K562 (cell line): ENCODE results near the gene TXN2. TPM values are rescaled to one million over a fixed set of nuclear protein-coding genes. Genes with fewer than 3 reads are reported as not detected.

Source experiments
- ATF4 ChIP-seq: fragments of 450-650 bp; formaldehyde crosslinking; IDR thresholded peaks from 2 replicates; pipeline ENCODE4 v1.4.0; 2022; ENCODE audit warnings: mild to moderate bottlenecking, moderate library complexity
- C11orf30 ChIP-seq: fragments of 450-650 bp; IDR thresholded peaks from 2 replicates; pipeline ENCODE4 v1.6.1; 2016; ENCODE audit warnings: low read depth, mild to moderate bottlenecking
- CXXC5 ChIP-seq: fragments of 250-450 bp; sonication (Bioruptor Pico); IDR thresholded peaks from 2 replicates; pipeline ENCODE4 v1.8.0; 2022; ENCODE audit warnings: inconsistent platforms, mild to moderate bottlenecking, moderate library complexity
- FOS ChIP-seq: IDR thresholded peaks from 3 replicates; pipeline ENCODE4 v1.6.1; 2011; ENCODE audit not compliant: insufficient read length; ENCODE audit errors: extremely low read depth
- FOSL1 ChIP-seq: fragments of 200-800 bp; sonication (Bioruptor generic); conservative IDR thresholded peaks from 2 replicates; pipeline ENCODE4 v1.6.1; 2016; ENCODE audit warnings: missing genetic modification characterization, missing compliant biosample characterization
- FOXP4 ChIP-seq: sonication (generic); formaldehyde crosslinking; IDR thresholded peaks from 2 replicates; pipeline ENCODE4 v1.8.0; 2022; ENCODE audit warnings: mild to moderate bottlenecking, missing genetic modification reagents, borderline replicate concordance
- IRF2 ChIP-seq: sonication (generic); formaldehyde crosslinking; IDR thresholded peaks from 2 replicates; pipeline ENCODE4 v1.8.1; 2022; ENCODE audit warnings: mild to moderate bottlenecking, missing genetic modification reagents
- MTA3 ChIP-seq: fragments of 450-650 bp; formaldehyde crosslinking; IDR thresholded peaks from 2 replicates; pipeline ENCODE4 v1.6.1; 2017; ENCODE audit warnings: mild to moderate bottlenecking, borderline replicate concordance
- POLR2A ChIP-seq: fragments of 450-650 bp; conservative IDR thresholded peaks from 2 replicates; pipeline ENCODE4 v1.6.1; 2016
- POLR2B ChIP-seq: fragments of 450-650 bp; IDR thresholded peaks from 2 replicates; pipeline ENCODE4 v1.6.1; 2018; ENCODE audit warnings: low read depth; ENCODE audit not compliant: partially characterized antibody
- PRPF4 ChIP-seq: fragments of 200-400 bp; formaldehyde crosslinking; IDR thresholded peaks from one replicate; pipeline ENCODE4 v1.6.1; 2017; ENCODE audit warnings: low read length, low read depth, mild to moderate bottlenecking; ENCODE audit not compliant: insufficient read depth, poor library complexity, severe bottlenecking
- SMAD4 ChIP-seq: fragments of 250-450 bp; sonication (Bioruptor Pico); conservative IDR thresholded peaks from 2 replicates; pipeline ENCODE4 v1.8.0; 2021; ENCODE audit warnings: inconsistent platforms, mild to moderate bottlenecking, moderate library complexity
- TAF1 ChIP-seq: IDR thresholded peaks from 2 replicates; pipeline ENCODE4 v1.6.1; 2011; ENCODE audit warnings: mild to moderate bottlenecking, low read length, moderate library complexity; ENCODE audit not compliant: insufficient read depth, control insufficient read depth, severe bottlenecking; ENCODE audit errors: extremely low read depth
- TAF7 ChIP-seq: fragments of 450-650 bp; IDR thresholded peaks from 2 replicates; pipeline ENCODE4 v1.6.1; 2016; ENCODE audit warnings: missing genetic modification characterization, missing compliant biosample characterization
- TRIM24 ChIP-seq, 2 experiments: fragments of 450-650 bp; IDR thresholded peaks; 2 replicates each; pipeline ENCODE4 v1.6.1; 2016
- USF1 ChIP-seq: sonication (generic); formaldehyde crosslinking; IDR thresholded peaks from 2 replicates; pipeline ENCODE4 v1.9.0; 2022; ENCODE audit warnings: mild to moderate bottlenecking, missing genetic modification reagents
- ZBTB17 ChIP-seq: fragments of 450-650 bp; formaldehyde crosslinking; IDR thresholded peaks from 2 replicates; pipeline ENCODE4 v1.4.0; 2020; ENCODE audit warnings: mild to moderate bottlenecking
- ZC3H8 ChIP-seq: fragments of 450-650 bp; IDR thresholded peaks from 2 replicates; pipeline ENCODE4 v1.6.1; 2017
- ZEB2 ChIP-seq: fragments of 450-650 bp; IDR thresholded peaks from 2 replicates; pipeline ENCODE4 v1.6.1; 2016
- ZNF655 ChIP-seq: fragments of 250-450 bp; sonication (Bioruptor Pico); IDR thresholded peaks from 2 replicates; pipeline ENCODE4 v1.5.0; 2021
- ZNF76 ChIP-seq: fragments of 250-450 bp; sonication (Bioruptor Pico); IDR thresholded peaks from 2 replicates; pipeline ENCODE4 v1.4.0; 2020; ENCODE audit warnings: mild to moderate bottlenecking, moderate library complexity, borderline replicate concordance
- polyA plus RNA-seq, 8 experiments: library from polyadenylated mRNA; depleted of rRNA in 4 of 8; stranded (reverse) in 5 of 8; unstranded in 3 of 8; fragments of >200 nt; fragmentation: Nextera tagmentation in 2 of 8; fragmentation: Illumina TruSeq in 1 of 8; extraction: Ambion mirVana in 2 of 8; extraction: Trizol in 1 of 8; gene quantifications; 2 replicates each; pipeline versions ENCODE4 v1.2.1 to v1.2.3, GENCODE V29; 2011 to 2014; ENCODE audit warnings: inconsistent platforms in 1 of 8, missing spikeins in 1 of 8
- total RNA-seq, 7 experiments: library from RNA; depleted of rRNA in 6 of 7; stranded (reverse); fragments of >200 nt in 6 of 7; fragmentation: Illumina TruSeq in 2 of 7; extraction: Trizol in 2 of 7; gene quantifications; 2 replicates each; pipeline versions ENCODE4 v1.2.1 to v1.2.3, GENCODE V29; 2011 to 2021; ENCODE audit warnings: low replicate concordance in 1 of 7

TXN2 gene
- total and polyA plus RNA-seq, 9 of the 15 experiments (the other 6 are each of a cell fraction or from before 2014, with no cell fraction given): 48.5 to 399 (median 118) TPM

GRCh38 chr22:36481393-36482168, at the start of gene TXN2 (continued):
- TF ChIP-seq FOXP4 (CRISPR knock-in tag) (no peak), ATF4 (0 out of 2 replicates have a peak, but pooled peaks have one; percentile 21), TAF7 (tag) (peak; percentile 78; the same call in 1 of the 2 replicates), ZEB2 (peak; percentile 90; the same call in 1 of the 2 replicates), FOSL1 (tag) (0 out of 2 replicates have a peak, but pooled peaks have one; percentile 24), CXXC5 (CRISPR knock-in tag) (peak; percentile 65), POLR2A (peak; percentile 92), TRIM24 (IDR thresholded peaks at IDR 0.05) (peak in 1 of 2 experiments; percentile 94; a peak in 2 of 4 replicates), IRF2 (CRISPR knock-in tag) (no peak), PRPF4 (peak; percentile 38), ZNF76 (no peak), USF1 (CRISPR knock-in tag) (no peak), TAF1 (peak; percentile 68), ZNF655 (CRISPR knock-in tag) (no peak), MTA3 (peak; percentile 74; the same call in 1 of the 2 replicates), ZBTB17 (CRISPR knock-in tag) (peak; percentile 43), FOS (no peak), POLR2B (peak; percentile 79), ZC3H8 (no peak), SMAD4 (peak; percentile 40; the same call in 1 of the 2 replicates), C11orf30 (peak; percentile 95)
